GM18873 (cell line): ENCODE results near the gene SLC28A1.
"Not testable (repeated sequence)": the region's sequence is repeated elsewhere in the genome, so short reads cannot be mapped to it uniquely, and the experiment has no call there.

ENCODE experiments used
- ATAC-seq: cut with Tn5 transposase; IDR thresholded peaks from one replicate; pipeline ENCODE4 v1.9.1; 2021; ENCODE audit warnings: mild to moderate bottlenecking, moderate library complexity, moderate number of reproducible peaks; ENCODE audit not compliant: unreplicated experiment, low FRiP score

The SLC28A1 gene

DNA sequence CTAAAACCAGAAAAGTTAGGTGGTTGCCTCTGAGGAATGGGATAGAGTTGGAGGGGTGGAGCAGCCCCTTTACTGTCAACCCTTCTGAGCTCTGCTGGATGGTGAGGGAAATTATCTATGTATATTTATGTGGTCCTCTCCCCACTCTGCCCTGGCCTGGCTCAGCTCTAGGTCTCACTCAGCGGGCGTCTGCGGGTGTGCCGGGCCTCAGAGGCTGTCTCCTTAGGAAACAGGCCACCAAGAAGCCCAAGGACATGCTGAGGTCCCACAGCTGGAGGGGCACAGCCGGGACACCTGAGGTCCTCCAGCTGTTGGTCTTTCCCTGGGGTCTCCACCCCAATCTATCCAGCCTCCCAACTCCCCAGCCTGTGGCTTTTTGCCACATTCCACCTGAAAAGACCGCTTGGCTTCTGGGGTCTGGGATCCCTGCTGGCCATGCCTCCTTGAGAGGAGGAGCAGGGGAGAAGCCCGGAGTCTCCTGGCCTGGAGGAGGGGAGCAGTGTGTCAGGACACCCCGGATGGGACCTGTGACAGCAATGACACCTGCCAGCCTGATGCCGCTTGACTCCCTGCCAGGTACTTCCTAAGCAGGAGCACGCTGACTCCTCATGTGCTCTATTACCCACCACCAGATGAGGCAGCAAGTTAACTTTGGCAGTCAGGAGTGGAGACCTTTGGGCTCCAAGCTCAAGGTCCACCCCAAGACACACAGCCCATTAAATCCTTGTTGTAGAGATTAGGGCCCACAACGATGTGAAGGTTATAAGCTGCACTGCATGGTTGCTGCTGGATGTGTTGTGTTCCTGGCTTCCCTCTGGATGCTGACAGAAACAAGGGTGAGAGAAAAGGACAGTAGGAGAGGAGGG is at the start of gene SLC28A1:
SLC28A1 (plus strand) TSS at position 747 of the 866 bp plus-strand sequence. CDS start 3,099 bp downstream, outside the sequence.
- no peak for ATAC-seq

GRCh38 chr15:84834969-84835368 is 49.5 kb upstream of the SLC28A1 start:
- ATAC-seq, result no peak

DNA sequence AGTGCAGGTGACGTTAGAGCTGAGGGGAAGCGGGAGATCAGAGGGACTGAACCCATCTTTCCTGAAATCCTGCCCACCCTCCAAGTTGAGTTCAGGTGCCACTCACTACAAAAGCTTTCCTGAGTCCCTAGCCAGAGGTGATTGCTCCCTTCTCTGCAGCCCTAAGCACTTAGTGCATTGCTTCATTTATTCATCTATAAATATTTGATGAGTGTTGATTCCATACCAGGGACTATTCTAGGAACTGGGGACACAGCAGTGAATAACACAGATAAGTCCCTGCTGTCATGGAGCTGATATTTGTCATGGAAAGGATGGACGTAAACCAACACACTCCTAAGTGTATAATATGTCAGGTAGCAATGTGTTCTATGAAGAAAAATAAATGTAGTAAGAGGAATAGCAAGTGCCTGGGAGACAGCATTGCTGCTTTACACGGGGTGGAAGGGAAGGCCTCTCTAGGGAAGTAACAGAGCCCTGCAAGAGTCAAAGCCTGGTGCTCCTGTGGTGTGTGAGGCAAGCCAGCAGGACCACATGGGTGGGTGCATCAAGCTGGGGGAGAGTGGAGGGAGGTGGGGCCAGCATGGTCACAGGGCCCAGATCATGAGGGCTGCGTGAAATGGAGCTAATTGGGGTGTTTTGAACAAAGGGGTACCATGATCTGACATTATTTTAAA is 48.7 kb upstream of the SLC28A1 start:
- no peak for ATAC-seq

- ATAC-seq, result no peak
Observed at GRCh38 chr15:84836844-84837243, 47.6 kb upstream of the SLC28A1 start.

DNA sequence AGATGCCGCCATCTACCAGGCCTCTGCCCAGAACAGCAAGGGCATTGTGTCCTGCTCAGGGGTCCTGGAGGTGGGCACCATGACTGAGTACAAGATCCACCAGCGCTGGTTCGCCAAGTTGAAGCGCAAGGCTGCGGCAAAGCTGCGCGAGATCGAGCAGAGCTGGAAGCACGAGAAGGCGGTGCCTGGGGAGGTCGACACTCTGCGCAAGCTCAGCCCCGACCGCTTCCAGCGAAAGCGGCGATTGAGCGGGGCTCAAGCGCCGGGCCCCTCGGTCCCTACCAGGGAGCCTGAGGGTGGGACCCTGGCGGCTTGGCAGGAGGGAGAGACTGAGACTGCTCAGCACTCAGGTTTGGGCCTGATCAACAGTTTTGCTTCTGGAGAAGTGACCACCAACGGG is 44.7 kb upstream of the SLC28A1 start:
- no peak for ATAC-seq

- no peak for ATAC-seq
Observed at GRCh38 chr15:84840255-84840654, 44.2 kb upstream of the SLC28A1 start.

DNA sequence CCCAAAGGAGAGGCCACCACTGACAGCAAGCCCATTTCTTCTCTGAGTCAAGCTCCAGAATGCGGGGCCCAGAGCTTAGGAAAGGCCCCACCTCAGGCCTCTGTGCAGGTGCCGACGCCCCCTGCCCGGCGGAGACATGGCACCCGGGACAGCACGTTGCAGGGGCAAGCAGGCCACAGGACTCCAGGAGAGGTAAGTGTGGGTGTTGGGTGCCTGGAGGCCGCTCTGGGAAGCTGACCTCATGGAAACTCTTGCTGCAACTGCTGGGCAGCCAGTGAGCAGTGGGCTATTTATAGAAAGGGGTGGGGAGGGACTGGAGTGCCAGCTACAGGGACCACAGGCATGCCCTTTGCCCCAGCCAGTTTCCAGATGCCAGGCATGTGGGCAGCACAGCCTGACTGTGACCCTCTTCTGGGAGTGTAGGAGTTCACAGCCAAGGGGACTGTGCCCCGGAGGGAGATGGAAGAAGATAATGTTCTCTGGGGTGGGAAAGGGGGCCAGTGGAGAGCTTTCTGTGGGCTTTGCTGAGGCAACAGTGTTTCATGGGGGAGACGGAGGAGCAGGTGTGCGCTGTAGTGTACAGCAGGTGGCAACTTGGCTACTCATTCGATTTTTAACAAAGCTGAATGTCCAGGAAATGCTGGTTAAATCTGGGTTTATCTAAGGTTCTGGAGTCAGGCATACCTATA is 43.6 kb upstream of the SLC28A1 start:
- no peak for ATAC-seq

DNA sequence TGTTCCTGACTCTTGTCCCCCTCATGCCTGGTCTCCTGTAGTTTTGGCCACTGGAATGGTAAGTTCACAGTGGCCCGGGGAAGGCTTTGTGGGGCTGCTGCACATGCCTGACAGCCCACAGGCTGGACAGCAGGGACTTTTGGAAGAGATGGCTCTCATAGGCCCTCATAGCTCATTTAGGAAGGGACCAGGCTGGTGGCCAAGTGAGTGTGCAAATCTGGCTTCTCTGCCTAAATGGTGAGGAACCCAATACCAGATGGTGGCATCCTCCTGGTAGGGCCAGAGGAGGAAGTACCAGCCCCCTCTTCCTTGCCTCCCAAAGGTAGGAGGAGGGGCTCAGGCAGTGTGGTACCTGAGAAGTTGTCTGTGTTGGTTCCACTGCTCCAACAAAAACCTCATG is 41.7 kb upstream of the SLC28A1 start:
- ATAC-seq, result no peak

- no peak for ATAC-seq
Observed at GRCh38 chr15:84844964-84845363, 39.5 kb upstream of the SLC28A1 start.

DNA sequence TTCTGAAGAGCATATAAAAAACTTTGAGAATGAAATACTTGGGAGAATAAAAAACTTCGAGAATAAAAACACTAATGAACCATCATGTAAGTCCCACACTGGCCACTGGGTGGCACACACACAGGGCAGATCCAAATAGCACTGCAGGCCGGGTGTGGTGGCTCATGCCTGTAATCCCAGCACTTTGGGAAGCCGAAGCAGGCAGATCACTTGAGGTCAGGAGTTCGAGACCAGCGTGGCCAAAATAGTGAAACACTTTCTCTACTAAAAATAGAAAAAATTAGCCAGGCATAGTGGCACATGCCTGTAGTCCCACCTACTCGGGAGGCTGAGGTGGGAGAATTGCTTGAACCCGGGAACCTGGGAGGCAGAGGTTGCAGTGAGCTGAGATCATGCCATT is 38.8 kb upstream of the SLC28A1 start:
- ATAC-seq, result not testable (repeated sequence)

- ATAC-seq, result no peak
Observed at GRCh38 chr15:84846269-84846668, 38.2 kb upstream of the SLC28A1 start.

GRCh38 chr15:84847382-84847781 is 37.1 kb upstream of the SLC28A1 start:
- no peak for ATAC-seq

DNA sequence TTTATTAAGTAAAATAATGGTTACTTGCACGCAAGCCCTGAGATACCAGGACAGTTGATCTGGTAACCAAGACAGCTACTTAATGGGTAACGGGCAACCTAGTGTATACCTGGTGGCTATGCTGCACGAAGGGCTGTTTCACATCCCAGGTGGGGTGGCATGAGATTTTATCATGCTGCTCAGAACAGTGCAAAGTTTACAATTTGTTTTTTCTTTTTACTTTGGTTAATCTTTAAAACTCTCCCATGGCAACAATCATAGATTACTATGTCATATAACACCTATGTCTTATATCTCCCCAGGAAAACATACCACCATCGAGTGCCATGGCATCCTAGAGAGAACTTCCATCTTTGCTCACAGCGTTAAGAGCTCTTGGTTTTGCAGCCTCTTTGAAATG is 32.2 kb upstream of the SLC28A1 start:
- no peak for ATAC-seq

DNA sequence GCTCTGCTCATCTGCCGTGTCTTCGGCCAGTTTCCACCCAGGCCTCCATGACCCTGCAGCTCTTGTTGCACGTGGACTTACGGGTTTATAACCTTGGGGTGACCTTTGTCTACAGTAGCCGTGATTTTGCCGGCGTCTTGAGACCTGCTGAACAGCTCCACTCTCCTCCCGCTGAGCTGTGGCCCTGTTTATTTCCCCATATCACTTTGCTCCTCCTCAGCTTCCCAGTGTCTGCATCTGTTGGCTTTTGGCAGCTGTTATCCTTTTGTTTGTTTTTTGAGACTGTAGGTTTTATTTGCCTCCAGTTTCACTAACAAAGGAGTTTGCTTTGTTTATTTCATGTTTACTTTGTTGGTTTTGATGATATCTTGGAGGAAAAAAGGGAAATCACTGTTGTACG is 29.3 kb upstream of the SLC28A1 start:
- ATAC-seq, result no peak

GRCh38 chr15:84855765-84856164 is 28.7 kb upstream of the SLC28A1 start:
- ATAC-seq, result no peak

GRCh38 chr15:84856731-84857417 is 27.6 kb upstream of the SLC28A1 start:
- no peak for ATAC-seq

DNA sequence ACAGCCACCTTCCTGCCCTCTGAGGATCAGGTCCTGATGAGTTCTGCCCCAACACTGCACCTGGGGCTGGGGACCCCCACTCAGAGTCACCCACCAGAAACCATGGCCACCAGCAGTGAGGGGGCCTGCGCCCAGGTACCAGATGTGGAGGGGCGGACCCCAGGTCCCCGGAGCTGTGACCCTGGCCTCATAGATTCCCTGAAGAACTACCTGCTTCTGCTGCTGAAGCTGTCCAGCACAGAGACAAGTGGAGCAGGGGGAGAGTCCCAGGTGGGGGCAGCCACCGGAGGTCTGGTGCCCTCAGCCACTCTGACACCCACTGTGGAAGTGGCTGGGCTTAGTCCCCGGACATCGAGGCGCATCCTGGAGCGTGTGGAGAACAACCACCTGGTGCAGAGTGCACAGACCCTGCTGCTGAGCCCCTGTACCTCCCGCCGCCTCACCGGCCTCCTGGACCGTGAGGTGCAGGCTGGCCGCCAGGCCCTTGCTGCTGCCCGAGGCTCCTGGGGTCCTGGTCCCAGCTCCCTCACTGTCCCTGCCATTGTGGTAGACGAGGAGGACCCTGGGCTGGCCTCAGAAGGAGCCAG is 27.0 kb upstream of the SLC28A1 start:
- ATAC-seq, result no peak

- no peak for ATAC-seq
Observed at GRCh38 chr15:84858231-84858630, 26.2 kb upstream of the SLC28A1 start.

DNA sequence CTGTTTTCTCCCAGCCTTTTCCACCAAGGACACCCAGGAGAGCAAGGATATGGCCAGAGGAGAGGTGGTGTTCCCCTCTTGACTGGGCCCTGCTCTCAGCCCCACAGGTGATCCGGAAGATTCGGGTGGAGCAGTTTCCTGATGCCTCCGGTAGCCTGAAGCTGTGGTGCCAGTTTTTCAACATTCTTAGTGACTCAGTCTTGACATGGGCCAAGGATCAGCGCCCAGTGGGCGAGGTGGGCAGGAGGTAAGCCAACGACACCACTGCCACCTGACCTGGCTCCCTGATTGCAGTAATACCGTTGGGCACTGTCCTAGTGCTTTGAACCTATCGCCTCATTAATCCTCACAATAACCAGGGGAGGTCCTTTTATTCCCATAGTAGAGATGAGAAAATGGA is 25.3 kb upstream of the SLC28A1 start:
- ATAC-seq, result no peak

DNA sequence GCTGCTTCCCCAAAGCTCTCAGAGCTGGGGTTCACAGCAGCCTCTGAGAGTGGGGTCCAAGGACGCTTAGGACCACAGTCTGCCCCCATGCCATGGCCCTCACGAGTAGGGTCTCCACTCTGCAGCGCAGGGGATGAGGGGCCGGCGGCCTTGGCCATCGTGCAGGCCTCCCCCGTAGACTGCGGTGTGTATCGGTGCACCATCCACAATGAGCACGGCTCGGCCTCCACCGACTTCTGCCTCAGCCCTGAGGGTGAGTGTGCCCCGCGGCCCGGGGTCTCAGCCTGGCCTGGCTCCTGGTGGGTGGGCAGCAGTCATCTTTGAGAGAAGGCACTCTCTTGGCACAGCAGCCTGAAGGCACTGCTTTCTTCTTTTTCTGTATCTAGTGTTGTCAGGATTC is 24.8 kb upstream of the SLC28A1 start:
- ATAC-seq, result no peak
